ENCODE measurements around the gene RAD51B. TPM values are rescaled to one million over a fixed set of nuclear protein-coding genes. Genes with fewer than 3 reads are reported as not detected.

The RAD51B gene
- total RNA-seq, 1 experiment from 2014 or later = 8.5 TPM

DNA sequence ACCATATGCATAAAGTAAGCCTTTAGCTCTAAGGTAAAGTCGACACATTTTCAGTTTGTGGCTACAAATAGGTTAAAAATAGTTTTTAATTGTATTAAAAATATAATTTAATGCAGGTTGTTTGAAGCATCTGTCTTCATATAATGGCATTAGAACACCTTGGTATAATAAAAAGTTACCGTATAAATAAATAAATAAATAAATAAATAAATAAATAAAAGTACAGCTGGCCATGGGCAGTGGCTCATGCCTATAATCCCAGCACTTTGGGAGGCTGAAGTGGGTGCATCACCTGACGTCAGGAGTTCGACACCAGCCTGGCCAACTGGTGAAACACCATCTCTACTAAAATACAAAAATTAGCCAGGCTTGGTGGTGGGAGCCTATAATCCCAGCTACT is 18.8 kb upstream of the RAD51B start:
- Histone ChIP-seq H3K27me3 (ENCODE audit: control insufficient read depth, insufficient read depth, low read length) (no peaks in the 10 kb centered on the region), H3K4me1 (ENCODE audit: control insufficient read depth, insufficient read depth, low read length) (no peaks in the 10 kb centered on the region), H3K4me3 (ENCODE audit: low read depth in 2 of 2, low read length in 2 of 2) (no peak overlapping the region), H3K27ac (ENCODE audit: low read length) (no peak overlapping the region), H3K36me3 (ENCODE audit: control insufficient read depth, insufficient read depth, low read length) (peaks cover 11% of the 10 kb centered on the region), H3K9me3 (ENCODE audit: control insufficient read depth, insufficient read depth, low read depth, low read length) (no peaks in the 10 kb centered on the region)
- no TSS peak for BruUV-seq (replicated peaks)
- no peak for DNase-seq (ENCODE audit: low read depth, low spot score)
- CTCF ChIA-PET = no interaction called here
- in situ Hi-C loops (cut with HindIII; ENCODE audit: low pct_unique_long_range_greater_than_20kb, low sequenced_read_pairs) (no loop called here), intact Hi-C loops (cut with micrococcal nuclease; ENCODE audit: unreplicated experiment) (no loop called here)
- ATAC-seq = no peak
- POLR2A ChIA-PET = no interaction called here
- TF ChIP-seq SIN3A (IDR thresholded peaks at IDR 0.05; ENCODE audit: borderline replicate concordance, insufficient read depth, low read depth, low read length) (no peak), POLR2AphosphoS5 (IDR thresholded peaks at IDR 0.05; ENCODE audit: low read depth, low read length) (no peak), TCF7L2 (IDR thresholded peaks at IDR 0.05; ENCODE audit: low read depth, low read length) (no peak)
- TF ChIP-seq, protein P1, sequence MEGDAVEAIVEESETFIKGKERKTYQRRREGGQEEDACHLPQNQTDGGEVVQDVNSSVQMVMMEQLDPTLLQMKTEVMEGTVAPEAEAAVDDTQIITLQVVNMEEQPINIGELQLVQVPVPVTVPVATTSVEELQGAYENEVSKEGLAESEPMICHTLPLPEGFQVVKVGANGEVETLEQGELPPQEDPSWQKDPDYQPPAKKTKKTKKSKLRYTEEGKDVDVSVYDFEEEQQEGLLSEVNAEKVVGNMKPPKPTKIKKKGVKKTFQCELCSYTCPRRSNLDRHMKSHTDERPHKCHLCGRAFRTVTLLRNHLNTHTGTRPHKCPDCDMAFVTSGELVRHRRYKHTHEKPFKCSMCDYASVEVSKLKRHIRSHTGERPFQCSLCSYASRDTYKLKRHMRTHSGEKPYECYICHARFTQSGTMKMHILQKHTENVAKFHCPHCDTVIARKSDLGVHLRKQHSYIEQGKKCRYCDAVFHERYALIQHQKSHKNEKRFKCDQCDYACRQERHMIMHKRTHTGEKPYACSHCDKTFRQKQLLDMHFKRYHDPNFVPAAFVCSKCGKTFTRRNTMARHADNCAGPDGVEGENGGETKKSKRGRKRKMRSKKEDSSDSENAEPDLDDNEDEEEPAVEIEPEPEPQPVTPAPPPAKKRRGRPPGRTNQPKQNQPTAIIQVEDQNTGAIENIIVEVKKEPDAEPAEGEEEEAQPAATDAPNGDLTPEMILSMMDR (IDR thresholded peaks at IDR 0.05) = no peak
- TF ChIP-seq, protein P2, sequence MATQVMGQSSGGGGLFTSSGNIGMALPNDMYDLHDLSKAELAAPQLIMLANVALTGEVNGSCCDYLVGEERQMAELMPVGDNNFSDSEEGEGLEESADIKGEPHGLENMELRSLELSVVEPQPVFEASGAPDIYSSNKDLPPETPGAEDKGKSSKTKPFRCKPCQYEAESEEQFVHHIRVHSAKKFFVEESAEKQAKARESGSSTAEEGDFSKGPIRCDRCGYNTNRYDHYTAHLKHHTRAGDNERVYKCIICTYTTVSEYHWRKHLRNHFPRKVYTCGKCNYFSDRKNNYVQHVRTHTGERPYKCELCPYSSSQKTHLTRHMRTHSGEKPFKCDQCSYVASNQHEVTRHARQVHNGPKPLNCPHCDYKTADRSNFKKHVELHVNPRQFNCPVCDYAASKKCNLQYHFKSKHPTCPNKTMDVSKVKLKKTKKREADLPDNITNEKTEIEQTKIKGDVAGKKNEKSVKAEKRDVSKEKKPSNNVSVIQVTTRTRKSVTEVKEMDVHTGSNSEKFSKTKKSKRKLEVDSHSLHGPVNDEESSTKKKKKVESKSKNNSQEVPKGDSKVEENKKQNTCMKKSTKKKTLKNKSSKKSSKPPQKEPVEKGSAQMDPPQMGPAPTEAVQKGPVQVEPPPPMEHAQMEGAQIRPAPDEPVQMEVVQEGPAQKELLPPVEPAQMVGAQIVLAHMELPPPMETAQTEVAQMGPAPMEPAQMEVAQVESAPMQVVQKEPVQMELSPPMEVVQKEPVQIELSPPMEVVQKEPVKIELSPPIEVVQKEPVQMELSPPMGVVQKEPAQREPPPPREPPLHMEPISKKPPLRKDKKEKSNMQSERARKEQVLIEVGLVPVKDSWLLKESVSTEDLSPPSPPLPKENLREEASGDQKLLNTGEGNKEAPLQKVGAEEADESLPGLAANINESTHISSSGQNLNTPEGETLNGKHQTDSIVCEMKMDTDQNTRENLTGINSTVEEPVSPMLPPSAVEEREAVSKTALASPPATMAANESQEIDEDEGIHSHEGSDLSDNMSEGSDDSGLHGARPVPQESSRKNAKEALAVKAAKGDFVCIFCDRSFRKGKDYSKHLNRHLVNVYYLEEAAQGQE (IDR thresholded peaks at IDR 0.05; ENCODE audit: insufficient read depth in 1 of 2, low read depth in 2 of 2, low read length in 1 of 2) = no peak

DNA sequence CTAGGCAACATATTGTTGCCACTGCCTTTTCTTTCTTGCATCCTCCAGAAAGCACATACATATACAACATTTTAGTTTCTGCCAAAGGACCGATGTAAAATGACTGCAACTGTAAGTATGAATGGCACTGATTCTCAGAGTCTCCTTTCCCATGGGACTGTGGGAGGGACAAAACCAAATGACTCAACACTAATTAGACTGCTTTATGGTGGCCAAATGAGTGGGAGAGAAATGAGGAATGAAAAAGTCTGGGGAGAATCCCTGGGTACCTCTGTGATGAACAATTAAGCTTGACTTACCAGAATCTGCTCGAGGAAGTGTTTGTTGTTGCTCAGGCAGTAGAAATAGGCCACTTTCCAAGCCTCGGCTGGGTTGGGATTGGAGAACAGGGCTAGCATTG is 13.3 kb upstream of the RAD51B start:
- ChIA-PET CTCF (no interaction called here), POLR2A (no interaction called here)
- no TSS peak for BruUV-seq (replicated peaks)
- no peak for DNase-seq (ENCODE audit: low read depth, low spot score)
- H3K4me1 ChIP-seq (ENCODE audit: control insufficient read depth, insufficient read depth, low read length) = no peaks in the 10 kb centered on the region
- no peak overlapping the region for H3K4me3 ChIP-seq (ENCODE audit: low read depth in 2 of 2, low read length in 2 of 2)
- no peak overlapping the region for H3K27ac ChIP-seq (ENCODE audit: low read length)
- in situ Hi-C loops (cut with HindIII; ENCODE audit: low pct_unique_long_range_greater_than_20kb, low sequenced_read_pairs) (no loop called here), intact Hi-C loops (cut with micrococcal nuclease; ENCODE audit: unreplicated experiment) (no loop called here)
- no peak for ATAC-seq
- H3K27me3 ChIP-seq (ENCODE audit: control insufficient read depth, insufficient read depth, low read length) = no peaks in the 10 kb centered on the region
- H3K9me3 ChIP-seq (ENCODE audit: control insufficient read depth, insufficient read depth, low read depth, low read length) = no peaks in the 10 kb centered on the region
- TF ChIP-seq, protein P1 (IDR thresholded peaks at IDR 0.05) = no peak
- no peak for TF ChIP-seq SIN3A (IDR thresholded peaks at IDR 0.05; ENCODE audit: borderline replicate concordance, insufficient read depth, low read depth, low read length)
- no peak for TF ChIP-seq POLR2AphosphoS5 (IDR thresholded peaks at IDR 0.05; ENCODE audit: low read depth, low read length)
- TF ChIP-seq, protein P2 (IDR thresholded peaks at IDR 0.05; ENCODE audit: insufficient read depth in 1 of 2, low read depth in 2 of 2, low read length in 1 of 2) = no peak
- no peak for TF ChIP-seq TCF7L2 (IDR thresholded peaks at IDR 0.05; ENCODE audit: low read depth, low read length)
- peaks cover 8% of the 10 kb centered on the region; the same call in 1 of the 2 replicates for H3K36me3 ChIP-seq (ENCODE audit: control insufficient read depth, insufficient read depth, low read length)
